ENCODE results near the gene RGCC. TPM values are rescaled to one million over a fixed set of nuclear protein-coding genes. Genes with fewer than 3 reads are reported as not detected.
A peak's percentile ranks its signal among the peaks of the same experiment; 100 is the strongest.

RGCC gene
- total RNA-seq, 1 donor from 2014 or later: 0.77 TPM

GRCh38 chr13:41411522-41411921 is 45.8 kb upstream of the RGCC start:
- no peaks in the 10 kb centered on the region for H3K9me3 Mint-ChIP-seq (ENCODE audit: unreplicated experiment)
- peak; percentile 19 for DNase-seq (ENCODE audit: low spot score)
- H3K36me3 Mint-ChIP-seq (ENCODE audit: low read depth, unreplicated experiment): no peaks in the 10 kb centered on the region
- H3K4me1 Mint-ChIP-seq (ENCODE audit: unreplicated experiment): no peaks in the 10 kb centered on the region
- H3K27ac Mint-ChIP-seq (ENCODE audit: unreplicated experiment): no peak overlapping the region
- no peak for TF ChIP-seq CTCF (IDR thresholded peaks at IDR 0.05; ENCODE audit: unreplicated experiment)
- H3K27me3 Mint-ChIP-seq (ENCODE audit: unreplicated experiment): peaks cover 1% of the 10 kb centered on the region
- no peak overlapping the region for H3K4me3 Mint-ChIP-seq (ENCODE audit: unreplicated experiment)

- no peaks in the 10 kb centered on the region for H3K9me3 Mint-ChIP-seq (ENCODE audit: unreplicated experiment)
- peaks cover 1% of the 10 kb centered on the region for H3K27me3 Mint-ChIP-seq (ENCODE audit: unreplicated experiment)
- H3K4me3 Mint-ChIP-seq (ENCODE audit: unreplicated experiment): no peak overlapping the region
- H3K36me3 Mint-ChIP-seq (ENCODE audit: low read depth, unreplicated experiment): peaks cover 3% of the 10 kb centered on the region
- DNase-seq (ENCODE audit: low spot score): no peak
- no peaks in the 10 kb centered on the region for H3K4me1 Mint-ChIP-seq (ENCODE audit: unreplicated experiment)
- H3K27ac Mint-ChIP-seq (ENCODE audit: unreplicated experiment): no peak overlapping the region
- TF ChIP-seq CTCF (IDR thresholded peaks at IDR 0.05; ENCODE audit: unreplicated experiment): no peak
Observed at GRCh38 chr13:41413872-41414271, 43.5 kb upstream of the RGCC start.

GRCh38 chr13:41416276-41416675 is 41.1 kb upstream of the RGCC start:
- Mint-ChIP-seq H3K9me3 (ENCODE audit: unreplicated experiment) (no peaks in the 10 kb centered on the region), H3K4me1 (ENCODE audit: unreplicated experiment) (no peaks in the 10 kb centered on the region), H3K27ac (ENCODE audit: unreplicated experiment) (no peak overlapping the region), H3K4me3 (ENCODE audit: unreplicated experiment) (no peak overlapping the region), H3K36me3 (ENCODE audit: low read depth, unreplicated experiment) (peaks cover 3% of the 10 kb centered on the region), H3K27me3 (ENCODE audit: unreplicated experiment) (peaks cover 1% of the 10 kb centered on the region)
- TF ChIP-seq CTCF (IDR thresholded peaks at IDR 0.05; ENCODE audit: unreplicated experiment): no peak
- no peak for DNase-seq (ENCODE audit: low spot score)

- no peak for DNase-seq (ENCODE audit: low spot score)
- Mint-ChIP-seq H3K9me3 (ENCODE audit: unreplicated experiment) (no peaks in the 10 kb centered on the region), H3K27ac (ENCODE audit: unreplicated experiment) (no peak overlapping the region), H3K36me3 (ENCODE audit: low read depth, unreplicated experiment) (peaks cover 3% of the 10 kb centered on the region), H3K4me1 (ENCODE audit: unreplicated experiment) (no peaks in the 10 kb centered on the region), H3K4me3 (ENCODE audit: unreplicated experiment) (no peak overlapping the region), H3K27me3 (ENCODE audit: unreplicated experiment) (peaks cover 2% of the 10 kb centered on the region)
- no peak for TF ChIP-seq CTCF (IDR thresholded peaks at IDR 0.05; ENCODE audit: unreplicated experiment)
Observed at GRCh38 chr13:41418027-41418426, 39.3 kb upstream of the RGCC start.

- Mint-ChIP-seq H3K27ac (ENCODE audit: unreplicated experiment) (no peak overlapping the region), H3K36me3 (ENCODE audit: low read depth, unreplicated experiment) (peaks cover 3% of the 10 kb centered on the region), H3K4me3 (ENCODE audit: unreplicated experiment) (no peak overlapping the region), H3K9me3 (ENCODE audit: unreplicated experiment) (no peaks in the 10 kb centered on the region), H3K27me3 (ENCODE audit: unreplicated experiment) (peaks cover 2% of the 10 kb centered on the region), H3K4me1 (ENCODE audit: unreplicated experiment) (no peaks in the 10 kb centered on the region)
- TF ChIP-seq CTCF (IDR thresholded peaks at IDR 0.05; ENCODE audit: unreplicated experiment): no peak
- no peak for DNase-seq (ENCODE audit: low spot score)
Observed at GRCh38 chr13:41418731-41419130, 38.6 kb upstream of the RGCC start.

Data from endothelial cell (in vitro differentiated cells).